BJ (cell line): ENCODE data around the gene ZNF222. TPM values are rescaled to one million over a fixed set of nuclear protein-coding genes. Genes with fewer than 3 reads are reported as not detected.

Experiments used
- CTCF ChIA-PET: fragments of 350-600 bp; formaldehyde crosslinking; extraction: SDS; loops from one replicate; lab custom pipeline; 2021; ENCODE audit warnings: antibody characterized with exemption, inconsistent platforms; lab: Yijun Ruan, JAX
- POLR2A ChIA-PET: fragments of 300-600 bp; sonication (Branson Sonifier 250); formaldehyde crosslinking; extraction: SDS; loops from one replicate; lab custom pipeline; 2021; ENCODE audit warnings: antibody characterized with exemption; lab: Charles Lee
- DNase-seq: peaks from one replicate; pipeline ENCODE4 v3.0.0-alpha.2; 2011; ENCODE audit warnings: low read depth
- H3K27me3 ChIP-seq: 2 replicates; pipeline ENCODE4 v1.6.0; 2011; ENCODE audit warnings: low read length; ENCODE audit not compliant: control insufficient read depth, insufficient read depth
- H3K36me3 ChIP-seq: 2 replicates; pipeline ENCODE4 v1.5.1; 2011; ENCODE audit warnings: low read length; ENCODE audit not compliant: control insufficient read depth, insufficient read depth
- H3K4me3 ChIP-seq: 2 replicates; pipeline ENCODE4 v1.5.1; 2011; ENCODE audit warnings: low read depth, mild to moderate bottlenecking, control low read depth, low read length
- polyA plus RNA-seq: library from polyadenylated mRNA; depleted of rRNA; stranded (reverse); fragments of >200 nt; gene quantifications from 2 replicates; pipeline ENCODE4 v1.2.3, GENCODE V29; 2011
- TF ChIP-seq, protein P1 (sequence below): IDR thresholded peaks from 2 replicates; pipeline ENCODE4 v1.5.1; 2011; ENCODE audit warnings: low read depth, mild to moderate bottlenecking, control low read depth, inconsistent platforms, low read length, moderate library complexity; ENCODE audit not compliant: insufficient read depth

Gene ZNF222
- polyA plus RNA-seq, 1 experiment: 3.2 TPM

- TF ChIP-seq, protein P1, sequence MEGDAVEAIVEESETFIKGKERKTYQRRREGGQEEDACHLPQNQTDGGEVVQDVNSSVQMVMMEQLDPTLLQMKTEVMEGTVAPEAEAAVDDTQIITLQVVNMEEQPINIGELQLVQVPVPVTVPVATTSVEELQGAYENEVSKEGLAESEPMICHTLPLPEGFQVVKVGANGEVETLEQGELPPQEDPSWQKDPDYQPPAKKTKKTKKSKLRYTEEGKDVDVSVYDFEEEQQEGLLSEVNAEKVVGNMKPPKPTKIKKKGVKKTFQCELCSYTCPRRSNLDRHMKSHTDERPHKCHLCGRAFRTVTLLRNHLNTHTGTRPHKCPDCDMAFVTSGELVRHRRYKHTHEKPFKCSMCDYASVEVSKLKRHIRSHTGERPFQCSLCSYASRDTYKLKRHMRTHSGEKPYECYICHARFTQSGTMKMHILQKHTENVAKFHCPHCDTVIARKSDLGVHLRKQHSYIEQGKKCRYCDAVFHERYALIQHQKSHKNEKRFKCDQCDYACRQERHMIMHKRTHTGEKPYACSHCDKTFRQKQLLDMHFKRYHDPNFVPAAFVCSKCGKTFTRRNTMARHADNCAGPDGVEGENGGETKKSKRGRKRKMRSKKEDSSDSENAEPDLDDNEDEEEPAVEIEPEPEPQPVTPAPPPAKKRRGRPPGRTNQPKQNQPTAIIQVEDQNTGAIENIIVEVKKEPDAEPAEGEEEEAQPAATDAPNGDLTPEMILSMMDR: no peak
- H3K27me3 ChIP-seq: no peaks in the 10 kb centered on the region; the same call in 1 of the 2 replicates
- peak overlapping the region; percentile 78 for H3K4me3 ChIP-seq
- DNase-seq: no peak
- ChIA-PET CTCF (no interaction called here), POLR2A (no interaction called here)
- no peaks in the 10 kb centered on the region for H3K36me3 ChIP-seq
Measured at GRCh38 chr19:44024900-44025216, 321 bp upstream of the ZNF222 start.

GRCh38 chr19:44026622-44027021 is 1.4 kb downstream of the ZNF222 start:
- no peak overlapping the region for H3K4me3 ChIP-seq
- no peak for DNase-seq
- no peaks in the 10 kb centered on the region for H3K27me3 ChIP-seq
- no peaks in the 10 kb centered on the region; the same call in 1 of the 2 replicates for H3K36me3 ChIP-seq
- TF ChIP-seq, protein P1: no peak
- CTCF ChIA-PET: no interaction called here
- POLR2A ChIA-PET: no interaction called here

- ChIA-PET POLR2A (no interaction called here), CTCF (no interaction called here)
- TF ChIP-seq, protein P1: no peak
- Histone ChIP-seq H3K27me3 (no peaks in the 10 kb centered on the region), H3K36me3 (peaks cover 8% of the 10 kb centered on the region), H3K4me3 (no peak overlapping the region)
- DNase-seq: no peak
Measured at GRCh38 chr19:44032001-44032610, 6.9 kb downstream of the ZNF222 start.

GRCh38 chr19:44042147-44042546 is 17.0 kb downstream of the ZNF222 start:
- no peaks in the 10 kb centered on the region for H3K36me3 ChIP-seq
- ChIA-PET CTCF (interaction anchor here (1.1 kb wide), 1 partner anchor 22 kb away, joined by 3 read pairs; no protein-coding TSS in a partner anchor), POLR2A (no interaction called here)
- no peaks in the 10 kb centered on the region for H3K27me3 ChIP-seq
- no peak overlapping the region for H3K4me3 ChIP-seq
- TF ChIP-seq, protein P1: no peak
- no peak for DNase-seq

DNA sequence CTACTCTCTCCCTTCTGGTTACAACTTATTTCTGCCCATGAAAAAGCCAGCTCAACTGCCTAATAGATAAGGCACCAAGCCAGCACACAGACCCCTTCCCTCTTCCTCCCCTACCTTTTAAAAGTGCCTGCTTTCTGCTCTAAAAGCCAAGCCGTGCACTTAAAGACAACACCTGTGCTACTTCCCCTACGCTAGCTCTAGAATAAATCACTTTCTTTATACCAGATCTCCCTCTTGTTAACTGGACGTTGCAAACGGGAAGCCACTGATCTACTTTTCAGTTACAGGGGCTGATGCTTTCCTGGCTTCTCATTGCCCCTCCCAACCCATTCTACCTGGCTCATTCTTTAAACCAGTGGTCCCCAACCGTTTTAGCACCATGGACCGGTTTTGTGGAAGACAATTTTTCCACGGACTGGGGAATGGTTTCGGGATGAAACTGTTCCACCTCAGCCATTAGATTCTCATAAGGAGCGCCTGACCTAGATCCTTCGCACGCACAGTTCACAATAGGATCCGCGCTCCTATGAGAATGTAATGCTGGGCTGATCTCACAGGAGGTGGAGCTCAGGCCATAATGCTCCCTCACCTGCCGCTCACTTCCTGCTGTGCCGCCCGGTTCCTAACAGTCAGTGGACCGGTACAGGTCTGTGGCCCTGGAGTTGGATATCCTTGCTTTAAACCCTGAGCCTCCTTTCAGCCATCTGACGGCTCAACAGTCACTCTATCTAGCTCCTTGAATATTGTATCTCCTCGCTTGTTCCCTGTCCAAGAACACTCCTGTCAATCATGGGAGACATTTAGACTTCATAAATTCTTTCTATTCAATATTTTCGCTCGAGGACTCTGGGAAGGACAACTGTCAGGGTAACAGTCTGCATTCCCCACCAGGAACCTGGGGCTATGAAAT is 25.8 kb downstream of the ZNF222 start:
- H3K36me3 ChIP-seq: peaks cover 2% of the 10 kb centered on the region; the same call in 1 of the 2 replicates
- DNase-seq: no peak
- POLR2A ChIA-PET: interaction anchor here (0.6 kb wide), 1 partner anchor 573 kb away, joined by 4 read pairs; no protein-coding TSS in a partner anchor
- TF ChIP-seq, protein P1: no peak
- H3K4me3 ChIP-seq: peak overlapping the region; percentile 98
- no peaks in the 10 kb centered on the region for H3K27me3 ChIP-seq
- CTCF ChIA-PET: no interaction called here
